ENCODE data around the gene PLXDC2.

PLXDC2 gene

DNA sequence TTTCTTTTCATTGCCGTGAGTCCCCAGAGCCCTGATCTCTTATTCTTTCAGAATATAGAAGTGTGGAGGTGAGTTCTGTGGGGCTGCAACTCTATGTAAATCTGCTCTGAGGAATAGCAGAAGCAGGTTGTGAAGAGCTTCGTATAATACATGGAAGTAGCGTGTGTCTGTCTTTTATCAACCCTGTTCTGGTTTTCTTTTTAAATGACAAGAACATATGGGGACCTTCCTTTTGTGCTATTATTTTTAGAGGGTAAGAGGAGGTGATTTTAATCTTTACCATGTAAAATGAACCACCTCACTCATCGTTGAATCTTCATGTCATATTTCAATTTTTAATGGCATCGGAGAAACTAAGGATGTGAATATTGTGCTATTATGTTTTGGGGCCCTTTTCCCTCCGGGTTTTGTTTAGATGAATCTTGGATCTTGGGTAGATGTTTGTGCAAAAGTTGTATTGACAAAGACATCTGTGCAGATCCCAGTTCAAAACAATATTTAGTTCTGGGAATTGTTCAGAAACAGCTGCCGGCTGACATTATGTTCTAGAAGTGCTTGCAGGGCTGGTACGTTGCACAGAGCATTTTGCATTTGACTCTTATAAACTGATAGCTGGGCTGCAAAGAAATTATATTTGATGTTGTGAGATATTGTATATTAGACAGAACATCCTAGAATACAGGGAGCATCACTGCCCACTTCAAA is 46.7 kb downstream of the PLXDC2 start:
- no peak for DNase-seq

DNA sequence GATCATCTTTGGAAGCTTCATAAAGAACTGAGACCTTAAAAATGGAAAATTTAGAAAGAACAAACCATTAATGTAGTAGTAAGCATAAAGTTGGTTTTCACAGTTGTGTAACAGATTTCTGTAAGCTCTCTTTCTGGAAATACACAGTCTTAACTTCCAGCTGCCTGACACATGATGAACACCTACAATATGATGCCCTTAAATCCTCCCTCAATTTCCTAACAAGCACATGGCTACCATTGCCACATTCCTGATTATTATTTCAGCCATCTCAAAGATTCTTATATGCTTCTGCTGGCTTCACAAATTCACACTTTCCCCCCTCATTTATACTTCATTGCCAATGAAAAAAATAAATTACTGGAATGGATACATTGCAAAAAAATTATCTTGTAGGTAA is 49.4 kb downstream of the PLXDC2 start:
- no peak for DNase-seq

DNA sequence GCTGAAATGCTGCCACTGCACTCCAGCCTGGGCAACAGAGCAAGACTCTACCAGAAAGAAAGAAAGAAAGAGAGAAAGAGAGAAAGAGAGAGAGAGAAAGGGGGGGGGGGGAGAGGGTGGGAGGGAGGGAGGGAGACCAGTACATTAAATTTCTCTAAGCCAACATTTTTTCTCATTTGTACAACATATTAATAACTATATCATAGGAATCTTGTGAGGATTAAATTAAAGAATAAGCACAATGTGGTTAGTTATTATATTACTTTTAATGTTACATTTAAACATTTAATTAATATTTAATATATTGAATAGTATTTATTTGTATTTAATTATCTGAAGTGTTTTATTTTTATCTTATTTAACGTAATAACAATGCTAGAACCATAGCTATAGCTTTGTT is 53.1 kb downstream of the PLXDC2 start:
- DNase-seq = no peak

DNA sequence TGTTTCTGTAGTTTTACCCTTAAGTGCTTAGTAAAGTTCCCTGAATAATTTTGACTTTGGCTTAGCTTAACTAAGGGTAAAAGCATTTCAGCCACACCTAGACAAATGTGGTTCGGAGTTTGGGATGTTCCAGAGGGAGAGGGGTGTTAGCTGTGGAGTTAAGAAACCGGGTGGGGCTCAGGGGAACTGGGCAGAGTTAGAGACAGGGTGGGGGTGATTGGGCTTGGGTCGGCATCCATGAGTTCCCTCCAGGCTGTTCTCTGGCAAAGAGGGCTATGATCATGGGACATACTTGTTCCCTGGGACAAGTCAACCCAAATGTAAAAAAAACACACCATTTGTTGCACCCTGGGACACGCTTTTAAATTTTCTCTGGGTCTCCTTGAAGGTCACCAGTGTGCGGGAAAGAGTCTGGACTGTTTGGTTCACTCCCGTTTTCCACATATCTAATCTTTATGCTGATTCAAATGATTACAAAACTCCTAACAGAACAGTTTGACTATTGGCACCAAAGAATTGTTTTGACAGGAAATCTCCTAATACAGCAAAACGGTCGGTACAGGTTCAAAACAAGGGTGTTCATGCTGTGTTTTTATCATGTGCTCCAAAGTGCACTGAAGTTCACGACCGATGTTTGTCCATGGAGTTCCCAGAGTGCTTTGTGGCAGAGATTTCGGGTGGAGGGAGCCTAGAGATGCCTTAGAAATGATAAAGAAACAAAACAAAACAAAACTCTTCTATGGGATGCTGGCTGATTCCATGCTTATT is 56.5 kb downstream of the PLXDC2 start:
- DNase-seq = no peak

DNA sequence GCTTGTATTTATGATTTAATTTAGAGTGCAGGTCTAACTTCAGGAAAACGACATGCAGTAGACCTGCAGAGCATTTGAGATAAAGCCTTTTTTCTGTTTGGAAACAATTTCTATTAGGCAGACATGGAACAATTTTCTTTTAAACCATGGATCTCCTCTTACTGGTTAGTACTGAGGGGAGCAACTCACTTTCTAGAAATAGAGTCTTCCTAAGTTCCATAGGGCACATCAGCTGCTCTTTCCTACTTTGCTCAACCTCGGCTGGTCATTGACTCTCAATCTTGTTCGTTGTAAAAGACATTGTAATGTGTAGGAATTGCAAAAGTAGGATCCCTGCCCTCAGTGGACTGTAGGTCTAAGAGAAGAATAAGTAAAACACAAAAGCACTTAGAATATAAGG is 58.0 kb downstream of the PLXDC2 start:
- no peak for DNase-seq

DNA sequence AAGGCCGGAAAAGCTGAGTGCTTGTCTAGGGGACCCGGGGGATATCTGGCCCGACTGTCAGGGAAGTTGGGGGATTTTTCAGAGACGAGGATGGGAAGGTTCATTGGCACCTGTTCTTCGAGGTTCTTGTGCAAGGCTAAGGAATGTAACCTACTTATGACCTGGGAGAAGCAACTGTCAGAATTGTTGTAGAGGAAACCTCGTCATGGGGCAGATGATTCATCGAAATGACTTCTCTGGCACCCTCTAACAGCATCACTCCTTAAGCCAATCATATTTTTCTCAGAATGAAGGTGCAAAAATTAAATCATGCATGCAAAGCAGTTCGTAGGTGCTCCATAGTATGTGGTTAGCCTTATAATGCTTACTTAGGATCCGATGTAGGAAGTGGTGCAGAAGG is 58.6 kb downstream of the PLXDC2 start:
- DNase-seq = no peak

DNA sequence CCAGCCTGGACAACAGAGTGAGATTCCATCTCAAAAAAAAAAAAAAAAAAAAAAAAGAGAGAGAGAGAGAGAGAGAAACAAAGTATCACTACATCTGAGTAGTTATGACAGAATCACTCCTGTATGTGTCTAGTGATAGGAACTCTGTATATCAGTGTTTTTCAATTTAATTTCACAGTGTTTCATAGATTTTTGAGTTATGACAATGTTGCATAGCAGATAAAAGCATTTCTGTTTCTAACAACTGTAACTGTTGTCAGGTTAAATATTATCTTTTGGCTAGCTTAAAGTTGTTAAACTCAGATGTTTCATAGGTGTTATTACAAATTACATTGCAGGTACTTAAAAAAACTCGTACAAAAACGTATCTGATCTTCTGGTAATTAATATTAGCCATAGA is 60.3 kb downstream of the PLXDC2 start:
- no peak for DNase-seq

DNA sequence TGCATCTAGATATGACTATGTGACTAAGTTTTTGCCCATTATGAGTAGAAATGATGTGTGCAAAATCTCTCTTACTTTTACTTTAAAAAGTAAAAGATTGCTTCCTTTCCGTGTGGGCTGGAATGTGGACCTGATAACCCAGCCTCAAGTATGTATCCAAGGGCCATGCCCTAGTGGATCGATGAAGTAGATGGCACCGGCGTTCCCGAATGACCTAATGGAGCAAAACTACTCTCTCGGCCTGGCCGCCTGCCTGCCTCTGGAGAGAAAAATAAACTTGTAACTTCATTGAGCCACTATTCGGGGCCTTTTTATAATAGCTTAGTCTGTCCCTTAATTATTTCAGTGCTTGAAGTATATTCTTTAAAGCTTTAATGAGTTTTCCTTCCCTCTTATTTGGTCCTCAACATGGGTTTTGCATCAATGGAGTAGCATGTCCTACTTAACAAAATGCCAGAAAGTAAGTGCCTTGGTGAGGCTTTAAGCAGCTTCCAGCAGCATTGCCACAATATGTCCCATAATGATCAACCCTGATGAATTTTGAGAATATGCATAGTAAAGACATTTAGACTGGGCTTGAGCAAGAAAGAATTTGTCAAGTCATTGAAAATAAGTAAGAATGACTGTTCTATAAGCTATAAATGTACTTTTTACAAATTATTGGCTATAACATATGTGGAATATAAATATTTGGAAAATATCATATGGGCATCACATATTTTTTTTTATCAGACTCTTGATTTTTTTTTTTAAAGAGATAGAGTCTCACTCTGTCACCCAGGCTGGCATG is 61.4 kb downstream of the PLXDC2 start:
- DNase-seq = no peak

DNA sequence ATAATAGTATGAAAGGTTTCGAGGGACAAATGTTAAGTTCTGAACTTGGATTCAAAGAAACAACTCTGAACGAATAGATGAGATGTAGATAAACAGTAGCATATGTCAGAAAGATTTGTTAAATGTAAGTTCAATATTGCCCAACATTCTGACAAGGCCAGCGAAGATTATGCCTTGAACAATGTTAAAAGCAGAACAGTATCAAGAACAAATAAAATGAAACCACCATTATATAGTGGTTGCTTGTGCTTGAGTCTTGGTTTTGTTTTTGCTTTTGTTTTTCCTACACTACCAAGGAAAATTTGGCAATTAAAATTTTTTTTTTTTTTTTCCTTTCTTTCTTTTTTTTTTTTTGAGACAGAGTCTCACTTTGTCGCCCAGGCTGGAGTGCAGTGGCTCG is 66.4 kb downstream of the PLXDC2 start:
- DNase-seq = no peak

DNA sequence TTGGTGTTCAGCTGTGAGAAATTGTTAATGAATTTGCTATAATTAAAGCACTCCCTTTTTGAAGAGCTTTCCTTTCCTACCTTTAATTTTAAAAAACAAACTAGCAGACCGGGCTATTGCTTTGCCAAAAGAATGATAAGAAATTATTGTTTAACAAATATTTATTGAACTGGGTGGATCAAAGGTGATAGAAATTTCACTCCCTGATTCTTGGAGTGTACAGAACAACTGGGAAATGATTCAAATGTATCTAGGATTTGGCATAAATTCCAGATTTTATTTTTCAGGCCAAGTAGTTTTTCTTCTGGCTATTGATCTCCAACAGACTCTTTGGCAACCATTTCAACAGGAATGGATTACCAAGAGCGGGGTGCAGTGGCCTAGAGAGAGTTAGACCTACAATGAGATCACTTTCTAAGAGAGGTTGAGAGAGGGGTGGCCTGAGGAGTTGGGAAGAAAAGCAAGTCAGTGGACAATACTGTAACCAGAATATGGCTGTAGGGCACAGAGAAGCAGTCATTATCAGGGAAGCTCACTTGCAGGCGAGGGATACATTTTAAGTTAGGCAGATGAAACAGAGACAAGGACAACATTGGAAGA is 71.9 kb downstream of the PLXDC2 start:
- no peak for DNase-seq

DNA sequence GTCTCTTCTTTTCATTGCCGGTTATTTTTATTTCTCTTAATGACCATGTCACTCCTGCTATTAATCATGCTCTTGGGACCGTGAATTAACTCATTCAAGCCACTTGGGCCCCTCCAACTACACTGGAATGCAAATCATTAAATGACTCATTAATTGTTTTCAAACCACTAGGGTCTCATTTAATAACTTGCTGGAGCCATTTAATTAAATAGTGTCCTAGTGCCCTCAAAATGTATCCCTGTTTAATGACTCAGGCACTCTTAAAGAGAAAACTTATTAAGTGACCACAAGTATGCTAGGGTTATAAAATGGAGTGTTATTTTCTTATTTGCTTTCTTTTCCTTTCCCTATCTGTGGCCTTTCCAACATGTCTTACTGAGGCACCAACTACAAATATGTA is 73.0 kb downstream of the PLXDC2 start:
- DNase-seq = no peak

DNA sequence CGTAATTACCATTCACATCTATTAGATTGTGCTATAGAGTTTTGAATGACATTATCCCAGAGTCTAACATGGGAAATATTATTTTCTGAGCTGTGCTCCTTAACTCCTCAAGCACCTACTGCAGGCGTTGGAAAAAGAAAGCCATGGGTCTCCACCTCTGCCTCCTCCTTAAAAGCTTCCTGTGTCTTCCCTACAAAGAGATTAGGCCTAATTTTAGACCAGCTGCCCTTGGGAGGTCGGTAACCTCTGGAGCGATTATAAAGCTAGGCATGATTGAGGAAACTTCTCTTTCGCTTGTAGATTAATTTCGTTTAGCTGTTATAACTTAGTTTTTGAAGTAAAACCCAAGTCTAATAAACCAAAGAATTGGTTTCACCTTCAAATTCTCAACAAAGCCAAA is 75.2 kb downstream of the PLXDC2 start:
- no peak for DNase-seq

DNA sequence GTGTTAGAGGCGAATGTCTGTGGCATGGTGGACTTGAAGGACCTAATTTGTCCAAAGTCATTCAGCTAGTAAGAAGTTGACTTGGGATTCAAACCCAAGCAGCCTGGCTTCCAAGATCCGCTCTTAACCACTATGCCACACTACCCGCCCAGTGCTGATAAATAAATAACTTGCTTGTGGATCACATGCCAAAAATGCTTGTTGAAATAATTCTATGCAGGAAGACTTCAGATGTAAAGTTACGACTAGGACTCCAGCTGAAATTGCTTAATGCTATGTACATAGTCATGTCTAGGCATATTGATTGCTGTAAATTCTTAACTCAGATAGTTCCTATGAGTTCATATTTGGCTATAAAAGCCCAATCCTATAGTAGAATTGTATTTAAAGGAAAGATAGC is 76.0 kb downstream of the PLXDC2 start:
- DNase-seq = no peak

DNA sequence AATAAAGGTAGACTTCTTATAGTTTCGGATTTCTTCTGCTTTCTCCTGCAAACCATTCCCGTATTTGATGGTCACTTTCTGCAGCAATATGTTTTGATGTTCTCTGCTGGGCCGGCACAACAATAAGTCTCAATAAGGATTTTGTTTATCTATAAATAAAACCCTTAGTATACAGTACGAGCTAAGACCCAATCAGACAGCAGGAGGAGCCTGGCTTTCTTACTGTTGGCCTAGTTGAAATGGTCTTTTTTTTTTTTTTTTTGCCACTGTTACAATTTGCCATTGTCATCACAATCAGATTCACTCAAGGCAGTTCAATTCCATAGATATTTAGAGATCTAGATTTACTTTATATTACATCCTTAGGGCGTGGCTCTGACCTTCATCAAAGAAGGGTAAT is 76.4 kb downstream of the PLXDC2 start:
- DNase-seq = no peak

DNA sequence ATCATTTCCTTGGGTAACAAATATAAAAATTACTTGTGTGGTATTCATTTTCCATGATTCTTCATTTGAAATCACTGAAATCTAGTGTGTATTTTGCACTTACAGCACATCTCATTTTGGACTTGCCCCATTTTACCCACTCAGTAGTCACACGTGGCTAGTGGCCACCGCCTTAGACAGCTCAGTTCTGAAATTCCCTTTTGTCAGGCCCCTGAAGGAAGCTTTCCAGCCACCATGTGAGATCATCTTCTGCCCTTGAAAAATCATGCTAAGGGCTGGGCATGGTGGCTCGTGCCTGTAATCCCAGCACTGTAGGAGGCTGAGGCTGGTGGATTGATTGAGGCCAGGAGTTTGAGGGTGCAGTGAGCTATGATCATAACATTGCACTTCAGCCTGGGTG is 79.3 kb downstream of the PLXDC2 start:
- DNase-seq = no peak

DNA sequence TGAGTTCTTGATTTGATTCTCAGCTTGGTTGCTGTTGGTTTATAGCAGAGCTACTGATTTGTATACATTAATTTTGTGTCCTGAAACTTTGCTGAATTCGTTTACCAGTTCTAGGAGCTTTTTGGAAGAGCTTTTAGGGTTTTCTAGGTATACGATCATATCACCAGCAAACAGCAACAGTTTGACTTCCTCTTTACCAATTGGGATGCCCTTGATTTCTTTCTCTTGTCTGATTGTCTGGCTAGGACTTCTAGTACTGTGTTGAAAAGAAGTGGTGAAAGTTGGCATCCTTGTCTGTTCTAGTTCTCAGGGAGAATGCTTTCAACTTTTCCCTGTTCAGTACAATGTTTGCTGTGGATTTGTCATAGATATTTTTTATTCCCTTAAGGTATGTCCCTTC is 86.2 kb downstream of the PLXDC2 start:
- no peak for DNase-seq

DNA sequence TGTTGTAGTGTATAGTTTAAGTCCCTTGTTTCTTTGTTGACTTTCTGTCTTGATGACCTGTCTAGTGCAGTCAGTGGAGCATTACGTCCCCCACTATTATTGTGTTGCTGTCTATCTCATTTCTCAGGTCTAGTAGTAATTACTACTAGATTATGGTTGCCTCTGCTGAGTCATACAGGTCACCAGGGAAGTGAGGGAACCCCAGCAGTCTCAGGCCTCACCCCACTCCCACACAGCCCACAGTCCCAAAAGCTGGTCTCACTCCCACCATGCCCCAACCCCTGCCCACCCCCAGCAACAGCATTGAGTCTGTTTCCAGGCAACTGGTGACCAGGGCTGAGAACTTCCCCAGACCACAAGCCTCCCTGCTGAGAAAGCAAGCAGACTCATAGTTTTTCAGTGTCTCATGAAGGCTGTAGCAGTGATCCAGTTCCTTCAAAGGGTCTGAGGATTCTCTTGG is 88.0 kb downstream of the PLXDC2 start:
- no peak for DNase-seq

DNA sequence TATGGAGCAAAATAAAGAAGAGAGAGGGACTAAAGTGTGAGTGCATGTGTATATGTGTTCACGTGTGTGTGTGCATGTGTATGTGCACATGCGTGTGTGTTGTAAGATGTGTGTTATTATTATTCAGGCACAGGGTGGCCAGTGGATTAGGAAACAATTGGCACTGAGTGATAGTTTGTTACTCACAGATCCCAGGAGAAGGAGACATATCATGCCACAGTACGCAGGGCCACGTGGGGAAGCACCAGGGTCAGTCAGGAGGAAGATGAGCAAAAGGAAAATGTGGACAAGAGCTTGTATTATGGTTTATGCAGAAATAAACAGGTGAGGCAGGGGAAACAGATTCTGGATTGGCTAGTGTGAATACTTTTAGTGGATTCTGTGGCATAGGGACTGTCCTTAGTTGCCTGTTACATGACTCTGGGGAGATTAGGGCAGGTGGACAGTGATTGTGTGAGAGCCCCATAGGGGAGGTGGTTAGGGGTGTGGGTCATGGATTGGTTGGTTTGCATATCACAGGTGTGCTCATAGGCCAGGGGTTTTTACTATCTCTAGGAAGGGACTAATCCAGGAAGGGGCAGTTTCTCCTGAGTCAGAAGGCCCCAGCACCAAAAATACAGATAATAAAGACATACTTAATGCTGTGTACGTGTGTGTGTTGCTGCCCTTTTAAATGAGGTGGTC is 90.0 kb downstream of the PLXDC2 start:
- no peak for DNase-seq

DNA sequence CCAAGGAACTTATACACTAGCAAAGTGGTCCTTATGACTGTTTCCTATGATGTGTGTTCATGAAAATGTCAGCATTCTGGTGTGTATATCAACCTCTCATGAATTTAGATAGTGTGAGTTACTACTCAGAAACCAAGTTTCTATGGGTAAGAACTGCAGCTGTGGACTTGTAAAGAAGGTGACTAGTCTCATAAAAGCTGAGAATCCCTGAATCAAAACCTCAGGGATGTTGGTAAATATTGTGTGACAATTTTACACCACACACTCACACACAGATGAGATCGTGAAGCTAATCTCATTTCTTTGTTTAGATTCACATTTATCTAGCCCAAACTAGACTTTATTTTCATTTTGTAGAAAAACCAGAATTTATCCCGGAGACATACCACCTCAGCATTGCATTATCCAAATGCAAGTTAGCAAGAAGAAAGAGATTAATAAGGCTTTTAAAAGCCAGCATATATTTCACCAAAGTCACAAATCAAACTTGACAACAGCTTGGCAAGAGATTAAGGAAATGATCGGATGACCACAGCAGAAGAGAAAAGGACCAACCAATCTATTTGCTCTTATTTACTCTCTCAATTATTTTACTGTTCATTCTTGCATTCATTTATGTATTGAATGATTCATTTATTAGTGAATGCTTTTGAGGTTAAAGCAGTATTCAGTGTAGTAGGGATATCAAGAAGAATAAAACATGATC is 92.9 kb downstream of the PLXDC2 start:
- DNase-seq = no peak

DNA sequence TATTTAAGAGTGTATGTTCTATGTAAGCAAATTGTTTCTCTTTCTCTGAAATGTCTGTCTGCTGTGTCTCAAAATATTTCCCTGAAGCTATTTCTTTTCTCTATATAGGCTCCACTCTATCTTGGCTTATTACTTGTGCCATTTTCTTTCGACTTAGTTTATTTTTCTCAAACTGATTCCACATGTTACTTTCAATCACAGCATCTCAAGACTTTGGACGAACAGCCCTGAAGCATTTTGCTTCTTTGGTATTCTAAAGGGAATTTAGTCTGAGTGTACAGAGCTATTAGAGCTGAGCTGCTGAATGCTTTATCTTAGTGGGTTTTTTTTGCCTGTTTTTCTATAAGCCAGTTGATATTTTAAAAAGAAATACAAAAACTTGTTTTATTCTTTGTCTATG is 95.7 kb downstream of the PLXDC2 start:
- DNase-seq = no peak

DNA sequence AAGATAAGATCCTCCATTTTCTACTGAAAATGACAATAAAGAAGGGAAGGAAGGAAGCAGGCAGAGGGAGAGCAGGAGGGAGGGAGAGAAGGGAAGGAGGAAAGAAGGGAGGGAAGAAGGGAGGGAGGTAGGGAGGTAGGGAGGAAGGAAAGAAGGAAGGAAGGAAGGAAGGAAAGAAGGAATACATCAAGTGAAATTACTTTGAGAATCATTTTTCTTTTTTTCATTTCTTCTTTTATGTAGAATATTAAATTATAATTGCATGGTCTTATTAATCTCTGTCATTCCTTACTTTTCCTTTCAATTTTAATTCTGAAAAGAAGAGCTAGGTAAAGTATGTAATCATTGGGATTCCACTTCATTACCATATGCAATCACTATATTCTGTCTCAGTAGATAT is 97.8 kb downstream of the PLXDC2 start:
- DNase-seq = no peak

DNA sequence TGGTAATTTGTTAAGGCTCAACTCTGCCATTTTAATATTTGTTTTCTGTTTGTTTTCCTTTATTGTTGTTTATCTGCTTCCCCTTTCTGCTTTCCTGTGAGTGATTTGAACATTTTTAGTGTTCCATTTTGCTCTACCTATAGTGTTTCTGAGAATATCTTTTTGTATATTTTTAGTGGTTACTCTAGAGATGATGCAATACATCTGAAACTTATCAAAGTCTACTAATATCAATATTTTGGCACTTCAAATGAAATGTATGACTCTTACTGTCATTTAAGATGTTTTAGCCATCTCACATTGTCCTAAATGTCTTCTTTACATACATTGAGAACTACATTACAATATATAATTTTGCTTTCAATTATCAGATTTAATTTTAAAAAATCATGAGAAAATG is 98.9 kb downstream of the PLXDC2 start:
- DNase-seq = no peak

Measured in NCI-H1694 (cell line).